GM12878 (cell line): ENCODE results near the gene NSD2. TPM values are rescaled to one million over a fixed set of nuclear protein-coding genes. Genes with fewer than 3 reads are reported as not detected.
A peak's percentile ranks its signal among the peaks of the same experiment; 100 is the strongest.

ENCODE experiments used
- ATAC-seq: fragments of 200-7000 bp; cut with Tn5 transposase; 3 replicates; pipeline ENCODE4 v1.9.1; 2020; ENCODE audit warnings: mild to moderate bottlenecking, moderate library complexity
- BruUV-seq: library from RNA; stranded (reverse); fragments of 400-500 nt; replicated peaks from 2 replicates; lab custom pipeline; 2021; lab: Mats Ljungman, UMichigan
- CTCF ChIA-PET: fragments of 300-600 bp; sonication (Branson Sonifier 250); formaldehyde crosslinking; extraction: SDS; loops from one replicate; lab custom pipeline; 2021; ENCODE audit warnings: inconsistent platforms; lab: Yijun Ruan, JAX
- POLR2A ChIA-PET: fragments of 350-600 bp; formaldehyde crosslinking; extraction: SDS; loops from one replicate; lab custom pipeline; 2021; ENCODE audit warnings: inconsistent platforms; lab: Charles Lee
- RAD21 ChIA-PET: fragments of 300-600 bp; sonication (Branson Sonifier 250); formaldehyde crosslinking; loops from one replicate; lab custom pipeline; 2023; ENCODE audit warnings: antibody characterized with exemption; ENCODE audit not compliant: unreplicated experiment; lab: Charles Lee
- SMC1A ChIA-PET: fragments of 300-600 bp; sonication (Branson Sonifier 250); formaldehyde crosslinking; loops from one replicate; lab custom pipeline; 2023; ENCODE audit not compliant: unreplicated experiment, uncharacterized antibody; lab: Charles Lee
- DNase-seq: peaks from one replicate; pipeline ENCODE4 v3.0.0-alpha.2; 2011; ENCODE audit warnings: low read depth, low spot score
- FAIRE-seq: peaks from 3 replicates; lab custom pipeline; 2011; peaks lifted over from hg19 to GRCh38; lab: Jason Lieb, UNC
- H2AFZ ChIP-seq: 2 replicates; pipeline ENCODE4 v1.6.0; 2011; ENCODE audit warnings: low read depth, low read length, control low read depth; ENCODE audit not compliant: control insufficient read depth
- H3K27ac ChIP-seq: 2 replicates; pipeline ENCODE4 v1.5.1; 2011; ENCODE audit warnings: control low read depth; ENCODE audit not compliant: control insufficient read depth, insufficient read depth
- H3K27me3 ChIP-seq, 2 experiments: replicated peaks in 1 of 2; 2 replicates each; pipeline versions ENCODE4 v1.6.0 to v1.6.1; 2011; ENCODE audit warnings: low read length in 1 of 2; ENCODE audit not compliant: control insufficient read depth in 2 of 2, insufficient read depth in 2 of 2
- H3K36me3 ChIP-seq, 2 experiments: 2 replicates each; pipeline ENCODE4 v1.5.1; 2011; ENCODE audit warnings: low read length in 1 of 2; ENCODE audit not compliant: control insufficient read depth in 2 of 2, insufficient read depth in 2 of 2
- H3K4me1 ChIP-seq: 2 replicates; pipeline ENCODE4 v1.6.1; 2011; ENCODE audit warnings: mild to moderate bottlenecking, low read length, moderate library complexity, mixed read lengths; ENCODE audit not compliant: control insufficient read depth, insufficient read depth
- H3K4me2 ChIP-seq: 2 replicates; pipeline ENCODE4 v1.6.0; 2011; ENCODE audit warnings: control low read depth; ENCODE audit not compliant: control insufficient read depth, insufficient read depth
- H3K4me3 ChIP-seq: fragments of 200-600 bp; sonication (generic); 2 replicates; pipeline ENCODE4 v1.5.1; 2016
- H3K79me2 ChIP-seq: 2 replicates; pipeline ENCODE4 v1.6.0; 2011; ENCODE audit warnings: low read length; ENCODE audit not compliant: control insufficient read depth, insufficient read depth
- H3K9ac ChIP-seq: 2 replicates; pipeline ENCODE4 v1.8.0; 2011; ENCODE audit warnings: low read length, control low read depth, mixed read lengths; ENCODE audit not compliant: control insufficient read depth, insufficient read depth
- H3K9me3 ChIP-seq: replicated peaks from 3 replicates; pipeline ENCODE4 v1.5.1; 2011; ENCODE audit warnings: mild to moderate bottlenecking, low read length; ENCODE audit not compliant: control insufficient read depth, insufficient read depth
- H4K20me1 ChIP-seq: 2 replicates; pipeline ENCODE4 v1.6.0; 2011; ENCODE audit not compliant: control insufficient read depth, insufficient read depth
- E4F1 ChIP-seq: fragments of 450-650 bp; IDR thresholded peaks from 2 replicates; pipeline ENCODE4 v1.6.1; 2018; ENCODE audit warnings: borderline replicate concordance, mild to moderate bottlenecking; ENCODE audit not compliant: partially characterized antibody
- EGR1 ChIP-seq, 2 experiments: IDR thresholded peaks; 1 replicate in 1 of 2; 2 replicates in 1 of 2; pipeline ENCODE4 v1.6.1; 2011 to 2012; ENCODE audit warnings: low read depth in 2 of 2, low read length in 2 of 2, borderline replicate concordance in 1 of 2, mild to moderate bottlenecking in 1 of 2, moderate library complexity in 1 of 2
- ELK1 ChIP-seq: IDR thresholded peaks from 2 replicates; pipeline ENCODE4 v1.6.1; 2012; ENCODE audit warnings: low read depth, low read length, improper control_type of control experiment
- HDGF ChIP-seq: fragments of 450-650 bp; IDR thresholded peaks from 2 replicates; pipeline ENCODE4 v1.6.1; 2016; ENCODE audit warnings: antibody characterized with exemption
- IRF3 ChIP-seq: fragments of 450-650 bp; IDR thresholded peaks from 2 replicates; pipeline ENCODE4 v1.6.1; 2014; ENCODE audit warnings: mild to moderate bottlenecking
- NBN ChIP-seq: fragments of 450-650 bp; IDR thresholded peaks from 2 replicates; pipeline ENCODE4 v1.6.1; 2016
- NR2F1 ChIP-seq: fragments of 450-650 bp; conservative IDR thresholded peaks from 2 replicates; pipeline ENCODE4 v1.6.1; 2017; ENCODE audit warnings: mild to moderate bottlenecking
- POLR2AphosphoS5 ChIP-seq: IDR thresholded peaks from 2 replicates; pipeline ENCODE4 v1.6.1; 2011; ENCODE audit warnings: mild to moderate bottlenecking, low read length, inconsistent platforms
- RCOR1 ChIP-seq: conservative IDR thresholded peaks from 2 replicates; pipeline ENCODE4 v1.6.1; 2012; ENCODE audit warnings: low read depth, low read length, improper control_type of control experiment
- SPI1 ChIP-seq: IDR thresholded peaks from 2 replicates; pipeline ENCODE4 v1.6.1; 2011; ENCODE audit warnings: low read depth, mild to moderate bottlenecking, low read length, moderate library complexity, borderline replicate concordance; ENCODE audit not compliant: insufficient read depth
- TCF12 ChIP-seq: IDR thresholded peaks from 2 replicates; pipeline ENCODE4 v1.6.1; 2011; ENCODE audit warnings: low read depth, mild to moderate bottlenecking, low read length
- YY1 ChIP-seq: IDR thresholded peaks from 2 replicates; pipeline ENCODE4 v1.6.1; 2011; ENCODE audit warnings: low read depth, mild to moderate bottlenecking, low read length
- ZNF24 ChIP-seq: fragments of 450-650 bp; IDR thresholded peaks from 2 replicates; pipeline ENCODE4 v1.6.1; 2017; ENCODE audit warnings: antibody characterized with exemption, mild to moderate bottlenecking
- ZSCAN29 ChIP-seq: fragments of 450-650 bp; IDR thresholded peaks from 2 replicates; pipeline ENCODE4 v1.6.1; 2017; ENCODE audit warnings: mild to moderate bottlenecking, moderate library complexity
- WGBS: methylation state at CpG from one replicate; pipeline ENCODE4 v1.1.6; 2016; ENCODE audit warnings: low lambda C conversion rate; ENCODE audit not compliant: insufficient replicate concordance, insufficient coverage; ENCODE audit errors: missing lambda C conversion rate; 5-methylcytosine and 5-hydroxymethylcytosine counted together
- in situ Hi-C: fragments of 300-500 bp; cut with MboI; formaldehyde crosslinking; loops from 9 replicates; pipeline ENCODE4 v1.14.3; 2018; ENCODE audit warnings: mixed read lengths
- intact Hi-C: fragments of 100-400 bp; cut with micrococcal nuclease; formaldehyde crosslinking; loops from one replicate; pipeline ENCODE4 v1.14.2; 2022; ENCODE audit not compliant: unreplicated experiment
- polyA plus RNA-seq, 11 experiments: library from polyadenylated mRNA; depleted of rRNA in 4 of 11; unstranded in 6 of 11; stranded (reverse) in 5 of 11; fragments of >200 nt; fragmentation: Nextera tagmentation in 4 of 11; fragmentation: Illumina TruSeq in 1 of 11; extraction: Ambion mirVana in 4 of 11; extraction: Trizol in 1 of 11; gene quantifications; 1 replicate in 1 of 11; 2 replicates in 10 of 11; pipeline versions ENCODE4 v1.2.1 to v1.2.3, GENCODE V29; 2011 to 2016; ENCODE audit warnings: inconsistent platforms in 2 of 11, missing spikeins in 2 of 11, low read depth in 1 of 11
- total RNA-seq, 4 experiments: library from RNA; depleted of rRNA in 3 of 4; stranded (reverse); fragments of >200 nt in 3 of 4; fragmentation: Illumina TruSeq in 1 of 4; extraction: Trizol in 1 of 4; gene quantifications; 2 replicates each; pipeline versions ENCODE4 v1.2.1 to v1.2.3, GENCODE V29; 2013 to 2021
- TF ChIP-seq, protein P1 (sequence below): fragments of 450-650 bp; IDR thresholded peaks from 2 replicates; pipeline ENCODE4 v1.6.1; 2017; ENCODE audit warnings: low read depth, mild to moderate bottlenecking, moderate library complexity

Gene NSD2
- total and polyA plus RNA-seq, 10 of the 15 experiments (the other 5 are each of a cell fraction or from before 2014, with no cell fraction given), result 8.6 to 139 (median 67.2) TPM

GRCh38 chr4:1870328-1870577 lies 940 bp upstream of the NSD2 start:
- POLR2A ChIA-PET, result interaction anchor here (1.2 to 1.7 kb wide), 6 partner anchors 9 to 158 kb away, joined by 3 to 5 read pairs (median 4); partner anchors contain the start of genes LETM1 and SLBP
- SMC1A ChIA-PET, result interaction anchor here (1.4 kb wide), 1 partner anchor 14 kb away, joined by 6 read pairs; the partner anchor contains the start of gene LETM1
- TF ChIP-seq HDGF (peak; percentile 71; the same call in 1 of the 2 replicates), ZNF24 (no peak), ZSCAN29 (no peak), YY1 (peak; percentile 34; the same call in 1 of the 2 replicates), POLR2AphosphoS5 (no peak), SPI1 (peak; percentile 45), RCOR1 (no peak), IRF3 (no peak), EGR1 (IDR thresholded peaks at IDR 0.05; ENCODE audit: borderline replicate concordance in 1 of 2, low read depth in 2 of 2, low read length in 2 of 2) (peak in 1 of 2 experiments; percentile 76; a peak in 1 of 3 replicates), NR2F1 (no peak), NBN (0 out of 2 replicates have a peak, but pooled peaks have one; percentile 44), E4F1 (no peak), TCF12 (no peak), ELK1 (0 out of 2 replicates have a peak, but pooled peaks have one; percentile 9)
- TF ChIP-seq, protein P1, sequence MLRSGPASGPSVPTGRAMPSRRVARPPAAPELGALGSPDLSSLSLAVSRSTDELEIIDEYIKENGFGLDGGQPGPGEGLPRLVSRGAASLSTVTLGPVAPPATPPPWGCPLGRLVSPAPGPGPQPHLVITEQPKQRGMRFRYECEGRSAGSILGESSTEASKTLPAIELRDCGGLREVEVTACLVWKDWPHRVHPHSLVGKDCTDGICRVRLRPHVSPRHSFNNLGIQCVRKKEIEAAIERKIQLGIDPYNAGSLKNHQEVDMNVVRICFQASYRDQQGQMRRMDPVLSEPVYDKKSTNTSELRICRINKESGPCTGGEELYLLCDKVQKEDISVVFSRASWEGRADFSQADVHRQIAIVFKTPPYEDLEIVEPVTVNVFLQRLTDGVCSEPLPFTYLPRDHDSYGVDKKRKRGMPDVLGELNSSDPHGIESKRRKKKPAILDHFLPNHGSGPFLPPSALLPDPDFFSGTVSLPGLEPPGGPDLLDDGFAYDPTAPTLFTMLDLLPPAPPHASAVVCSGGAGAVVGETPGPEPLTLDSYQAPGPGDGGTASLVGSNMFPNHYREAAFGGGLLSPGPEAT, result 0 out of 2 replicates have a peak, but pooled peaks have one; percentile 34
- in situ Hi-C loops, result no loop called here
- ATAC-seq, result peak; percentile 83
- no peak for DNase-seq
- Histone ChIP-seq H3K27me3 (no peaks in the 10 kb centered on the region), H3K79me2 (peaks cover 42% of the 10 kb centered on the region), H2AFZ (peak overlapping the region; percentile 88), H3K36me3 (no peaks in the 10 kb centered on the region), H3K27ac (peak overlapping the region; percentile 97), H3K9ac (peak overlapping the region; percentile 92), H3K4me2 (peak overlapping the region; percentile 93), H3K4me3 (peak overlapping the region; percentile 76), H3K4me1 (peaks cover 22% of the 10 kb centered on the region), H4K20me1 (no peaks in the 10 kb centered on the region; the same call in 1 of the 2 replicates), H3K9me3 (no peaks in the 10 kb centered on the region)
- 0% methylated on average over 22 of the region's 22 CpGs for WGBS
- CTCF ChIA-PET, result interaction anchor here (1.7 to 1.8 kb wide), 2 partner anchors 13 to 29 kb away, joined by 5 to 10 read pairs; no protein-coding TSS in a partner anchor
- BruUV-seq, result no TSS peak
- no peak for FAIRE-seq
- RAD21 ChIA-PET, result interaction anchor here (0.7 kb wide), 1 partner anchor 668 kb away, joined by 3 read pairs; no protein-coding TSS in a partner anchor
- intact Hi-C loops, result loop anchor here (1.0 to 10.0 kb wide), 3 partner anchors 14 to 545 kb away; partner anchors contain the start of genes CFAP99, LETM1, SLBP and ZFYVE28
